Transverse colon (tissue), 4 donors: ENCODE results near the gene RHBDD1.

Source experiments
- CTCF ChIP-seq, 5 experiments: fragments of 200-600 bp in 3 of 5; fragments of 450-650 bp in 2 of 5; sonication (generic) in 3 of 5; IDR thresholded peaks; 1 replicate in 2 of 5; 2 replicates in 3 of 5; pipeline ENCODE4 v1.5.1; 2016 to 2017; ENCODE audit warnings: antibody characterized with exemption in 5 of 5, inconsistent platforms in 3 of 5, mild to moderate bottlenecking in 2 of 5, moderate library complexity in 1 of 5
- EP300 ChIP-seq: sonication (generic); formaldehyde crosslinking; IDR thresholded peaks from one replicate; pipeline ENCODE4 v1.6.1; 2017; ENCODE audit warnings: antibody characterized with exemption, low read depth
- POLR2A ChIP-seq: fragments of 450-650 bp; IDR thresholded peaks from one replicate; pipeline ENCODE4 v1.6.1; 2016; ENCODE audit warnings: antibody characterized with exemption, mild to moderate bottlenecking, moderate library complexity
- POLR2AphosphoS5 ChIP-seq, 3 donors: sonication (generic); formaldehyde crosslinking; IDR thresholded peaks; one replicate each; pipeline ENCODE4 v1.6.1; 2016; ENCODE audit warnings: antibody characterized with exemption in 3 of 3

- TF ChIP-seq POLR2A (no peak), CTCF (IDR thresholded peaks at IDR 0.05) (no peak), POLR2AphosphoS5 (IDR thresholded peaks at IDR 0.05) (no peak), EP300 (no peak)
Observed at GRCh38 chr2:226962176-226962773, 126.4 kb downstream of the RHBDD1 start.
